HEK293T (cell line): ENCODE measurements around the gene CBL.
"Not testable (repeated sequence)": the region's sequence is repeated elsewhere in the genome, so short reads cannot be mapped to it uniquely, and the experiment has no call there.

Source experiments
- CTCF ChIA-PET: fragments of 350-600 bp; formaldehyde crosslinking; extraction: SDS; loops from one replicate; lab custom pipeline; 2021; ENCODE audit warnings: antibody characterized with exemption, inconsistent platforms; lab: Yijun Ruan, JAX
- POLR2A ChIA-PET: fragments of 350-600 bp; formaldehyde crosslinking; extraction: SDS; loops from one replicate; lab custom pipeline; 2020; ENCODE audit warnings: antibody characterized with exemption, inconsistent platforms; lab: Yijun Ruan, JAX
- DNase-seq: peaks from one replicate; pipeline ENCODE4 v3.0.0; 2012; ENCODE audit warnings: mixed read lengths; ENCODE audit errors: extremely low spot score
- ARNT ChIP-seq: fragments of 450-650 bp; IDR thresholded peaks from 2 replicates; pipeline ENCODE4 v1.6.1; 2017; ENCODE audit warnings: mild to moderate bottlenecking
- BHLHE40 ChIP-seq: fragments of 450-650 bp; IDR thresholded peaks from 2 replicates; pipeline ENCODE4 v1.6.1; 2016; ENCODE audit warnings: mild to moderate bottlenecking, moderate library complexity, borderline replicate concordance
- CTBP1 ChIP-seq: fragments of 450-650 bp; IDR thresholded peaks from 2 replicates; pipeline ENCODE4 v1.6.1; 2016; ENCODE audit warnings: borderline replicate concordance
- ELF4 ChIP-seq: fragments of 450-650 bp; IDR thresholded peaks from 2 replicates; pipeline ENCODE4 v1.6.1; 2017; ENCODE audit warnings: antibody characterized with exemption
- FOXA1 ChIP-seq: fragments of 450-650 bp; IDR thresholded peaks from 2 replicates; pipeline ENCODE4 v1.6.1; 2016; ENCODE audit warnings: mild to moderate bottlenecking
- FOXK2 ChIP-seq: fragments of 450-650 bp; IDR thresholded peaks from 2 replicates; pipeline ENCODE4 v1.6.1; 2016; ENCODE audit warnings: mild to moderate bottlenecking
- FOXM1 ChIP-seq: fragments of 450-650 bp; IDR thresholded peaks from 2 replicates; pipeline ENCODE4 v1.6.1; 2017; ENCODE audit warnings: mild to moderate bottlenecking, borderline replicate concordance
- HDGF ChIP-seq: fragments of 450-650 bp; IDR thresholded peaks from 2 replicates; pipeline ENCODE4 v1.6.1; 2017; ENCODE audit warnings: antibody characterized with exemption, borderline replicate concordance
- L3MBTL2 ChIP-seq: fragments of 450-650 bp; conservative IDR thresholded peaks from 2 replicates; pipeline ENCODE4 v1.6.1; 2016; ENCODE audit warnings: mild to moderate bottlenecking
- LEF1 ChIP-seq: fragments of 450-650 bp; IDR thresholded peaks from 2 replicates; pipeline ENCODE4 v1.6.1; 2017; ENCODE audit warnings: mild to moderate bottlenecking, borderline replicate concordance
- NFRKB ChIP-seq: fragments of 450-650 bp; IDR thresholded peaks from 2 replicates; pipeline ENCODE4 v1.6.1; 2016; ENCODE audit warnings: mild to moderate bottlenecking, moderate library complexity
- SP1 ChIP-seq: fragments of 450-650 bp; IDR thresholded peaks from 2 replicates; pipeline ENCODE4 v1.6.1; 2017
- SUZ12 ChIP-seq: fragments of 450-650 bp; IDR thresholded peaks from 2 replicates; pipeline ENCODE4 v1.6.1; 2016; ENCODE audit warnings: mild to moderate bottlenecking
- TARDBP ChIP-seq: fragments of 450-650 bp; IDR thresholded peaks from 2 replicates; pipeline ENCODE4 v1.6.1; 2016
- ZNF384 ChIP-seq: fragments of 450-650 bp; IDR thresholded peaks from 2 replicates; pipeline ENCODE4 v1.6.1; 2016
- TF ChIP-seq, protein P1 (sequence below): fragments of 450-650 bp; IDR thresholded peaks from 2 replicates; pipeline ENCODE4 v1.6.1; 2016

Gene CBL

DNA sequence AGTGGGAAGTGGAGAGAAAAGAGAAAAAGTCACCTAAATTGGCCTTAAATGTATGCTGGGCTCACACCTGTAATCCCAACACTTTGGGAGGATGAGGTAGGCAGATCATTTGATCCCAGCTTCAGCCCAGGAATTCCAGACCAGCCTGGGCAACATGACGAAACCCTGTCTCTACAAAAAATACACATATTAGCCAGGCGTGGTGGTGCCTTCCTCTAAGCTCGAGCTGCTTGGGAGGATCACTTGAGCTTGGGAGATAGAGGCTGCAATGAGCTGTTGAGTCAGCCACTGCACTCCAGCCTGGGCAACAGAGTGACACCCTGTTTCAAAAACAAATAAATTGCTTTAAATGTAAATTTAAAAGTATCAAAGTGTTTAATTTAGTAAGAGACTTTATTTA, 3.9 kb downstream of the CBL start:
- TF ChIP-seq FOXA1, result no peak
- TF ChIP-seq LEF1, result no peak
- no peak for TF ChIP-seq FOXM1
- no peak for TF ChIP-seq SUZ12
- TF ChIP-seq, protein P1, sequence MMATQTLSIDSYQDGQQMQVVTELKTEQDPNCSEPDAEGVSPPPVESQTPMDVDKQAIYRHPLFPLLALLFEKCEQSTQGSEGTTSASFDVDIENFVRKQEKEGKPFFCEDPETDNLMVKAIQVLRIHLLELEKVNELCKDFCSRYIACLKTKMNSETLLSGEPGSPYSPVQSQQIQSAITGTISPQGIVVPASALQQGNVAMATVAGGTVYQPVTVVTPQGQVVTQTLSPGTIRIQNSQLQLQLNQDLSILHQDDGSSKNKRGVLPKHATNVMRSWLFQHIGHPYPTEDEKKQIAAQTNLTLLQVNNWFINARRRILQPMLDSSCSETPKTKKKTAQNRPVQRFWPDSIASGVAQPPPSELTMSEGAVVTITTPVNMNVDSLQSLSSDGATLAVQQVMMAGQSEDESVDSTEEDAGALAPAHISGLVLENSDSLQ, result no peak
- TF ChIP-seq ARNT, result no peak
- TF ChIP-seq FOXK2, result no peak
- TF ChIP-seq CTBP1, result no peak
- TF ChIP-seq ELF4, result no peak
- no peak for TF ChIP-seq NFRKB
- no peak for TF ChIP-seq HDGF
- no peak for TF ChIP-seq BHLHE40
- no peak for TF ChIP-seq SP1
- TF ChIP-seq TARDBP, result no peak
- TF ChIP-seq L3MBTL2, result no peak
- no peak for TF ChIP-seq ZNF384
- POLR2A ChIA-PET, result interaction anchor here (0.6 to 1.5 kb wide), 2 partner anchors 41 to 154 kb away, joined by 3 to 4 read pairs; no protein-coding TSS in a partner anchor
- no peak for DNase-seq
- CTCF ChIA-PET, result interaction anchor here (0.6 kb wide), 1 partner anchor 112 kb away, joined by 4 read pairs; no protein-coding TSS in a partner anchor

DNA sequence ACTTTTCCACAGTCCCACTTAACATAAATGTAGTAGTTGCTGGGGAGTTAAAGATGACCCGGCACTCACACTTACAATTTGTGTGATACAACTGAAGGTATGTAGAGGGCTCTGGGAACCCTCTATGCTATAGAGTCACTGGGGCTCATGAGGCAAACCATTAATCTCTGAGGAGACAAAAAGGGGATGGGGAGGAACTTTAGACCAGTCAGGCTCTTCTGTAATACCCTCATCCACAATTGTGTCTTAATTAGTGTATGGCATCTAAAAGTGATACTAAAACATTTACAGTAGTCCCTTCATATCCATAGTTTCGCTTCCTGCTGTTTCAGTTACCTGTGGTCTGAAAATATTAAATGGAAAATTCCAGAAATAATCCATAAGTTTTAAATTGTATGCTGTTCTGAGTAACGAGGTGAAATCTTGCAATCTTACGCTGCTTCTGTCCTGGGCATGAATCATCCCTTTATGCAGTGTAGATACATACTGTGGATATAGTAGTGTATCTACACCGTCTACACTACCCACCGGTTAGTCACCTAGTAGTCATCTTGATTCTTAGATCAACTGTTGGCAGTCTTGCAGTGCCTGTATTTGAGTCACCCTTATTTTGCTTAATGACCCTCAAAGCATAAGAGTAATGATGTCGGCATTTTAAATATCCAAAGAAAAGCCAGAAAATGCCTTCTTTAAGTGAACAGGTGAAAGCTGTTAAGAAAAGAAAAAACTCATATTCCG, 12.2 kb downstream of the CBL start:
- CTCF ChIA-PET, result no interaction called here
- TF ChIP-seq CTBP1, result no peak
- no peak for TF ChIP-seq L3MBTL2
- no peak for TF ChIP-seq FOXK2
- TF ChIP-seq BHLHE40, result no peak
- no peak for TF ChIP-seq SUZ12
- TF ChIP-seq, protein P1, result no peak
- no peak for TF ChIP-seq HDGF
- no peak for TF ChIP-seq NFRKB
- TF ChIP-seq LEF1, result no peak
- TF ChIP-seq SP1, result no peak
- POLR2A ChIA-PET, result no interaction called here
- no peak for DNase-seq

DNA sequence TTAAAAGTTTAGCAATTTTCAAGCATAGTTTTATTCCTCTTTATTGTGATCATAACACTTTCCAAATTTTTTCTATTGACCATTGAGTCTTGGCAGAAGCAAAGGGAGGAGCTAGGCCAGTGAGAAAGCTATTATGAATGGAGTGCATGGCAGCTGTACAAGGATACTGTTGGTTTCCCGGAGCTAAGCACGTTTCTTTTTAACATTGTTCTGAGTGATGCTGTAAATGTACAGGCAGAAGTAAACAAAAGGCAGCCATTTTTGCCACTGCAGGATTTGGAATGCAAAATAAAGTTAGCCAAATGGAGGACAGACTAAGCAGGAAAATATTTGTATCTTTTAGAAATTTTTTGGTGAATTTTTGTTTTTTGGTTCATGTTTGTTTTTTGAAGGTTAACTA, 16.2 kb downstream of the CBL start:
- DNase-seq, result no peak
- TF ChIP-seq SUZ12 (no peak), FOXM1 (no peak), ELF4 (no peak), ARNT (no peak), FOXA1 (no peak), BHLHE40 (no peak), TARDBP (no peak)
- TF ChIP-seq, protein P1, result no peak
- CTCF ChIA-PET, result interaction anchor here (0.6 kb wide), 1 partner anchor 16 kb away, joined by 3 read pairs; the partner anchor contains the start of gene CBL
- POLR2A ChIA-PET, result interaction anchor here (0.6 kb wide), 1 partner anchor 53 kb away, joined by 3 read pairs; no protein-coding TSS in a partner anchor

DNA sequence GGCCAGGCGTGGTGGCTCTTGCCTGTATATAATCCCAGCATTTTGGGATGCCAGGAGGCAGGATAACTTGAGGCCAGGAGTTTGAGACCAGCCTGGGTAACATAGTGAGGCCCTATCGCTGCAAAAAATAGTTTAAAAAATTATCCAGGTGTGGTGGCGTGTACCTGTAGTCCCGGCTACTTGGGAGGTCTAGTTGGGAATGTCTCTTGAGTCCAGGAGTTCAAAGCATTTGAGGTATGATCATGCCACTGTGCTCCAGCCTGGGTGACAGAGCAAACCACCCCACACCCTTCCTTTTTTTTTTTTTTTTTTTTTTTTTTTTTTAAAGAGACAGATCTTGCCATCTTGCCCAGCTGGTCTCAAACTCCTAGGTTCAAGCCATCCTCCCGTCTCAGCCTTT, 16.8 kb downstream of the CBL start:
- TF ChIP-seq BHLHE40 (no peak), ELF4 (no peak), NFRKB (no peak), FOXA1 (no peak), SUZ12 (no peak), TARDBP (no peak), FOXM1 (no peak), SP1 (no peak), LEF1 (no peak), FOXK2 (no peak), ARNT (no peak), CTBP1 (no peak), ZNF384 (no peak), HDGF (no peak), L3MBTL2 (no peak)
- TF ChIP-seq, protein P1, result no peak
- DNase-seq, result no peak
- ChIA-PET POLR2A (interaction anchor here (0.6 kb wide), 1 partner anchor 54 kb away, joined by 3 read pairs; no protein-coding TSS in a partner anchor), CTCF (no interaction called here)

DNA sequence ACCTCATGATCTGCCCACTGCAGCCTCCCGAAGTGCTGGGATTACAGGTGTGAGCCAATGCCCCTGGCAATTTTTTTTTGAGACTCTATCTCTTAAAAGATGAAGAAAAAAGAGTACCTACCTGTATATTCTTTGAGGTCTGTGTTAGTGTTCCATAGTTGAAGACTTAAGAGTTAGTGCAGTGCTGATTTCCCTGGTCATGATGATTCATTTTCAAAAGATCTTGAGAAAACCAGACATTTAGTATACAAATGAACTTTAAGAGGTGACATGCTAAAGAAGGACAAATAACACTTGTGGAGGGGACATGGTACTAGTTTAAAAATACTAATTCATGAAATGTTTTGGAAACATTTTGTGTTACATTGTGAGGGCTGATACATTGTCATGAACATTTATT, 17.7 kb downstream of the CBL start:
- POLR2A ChIA-PET, result no interaction called here
- DNase-seq, result no peak
- CTCF ChIA-PET, result no interaction called here
- TF ChIP-seq ARNT (no peak), FOXA1 (no peak), HDGF (no peak), ELF4 (no peak), NFRKB (no peak), SUZ12 (no peak), TARDBP (no peak), FOXM1 (no peak), FOXK2 (no peak), SP1 (no peak), CTBP1 (no peak), BHLHE40 (no peak), L3MBTL2 (no peak), ZNF384 (no peak)
- TF ChIP-seq, protein P1, result no peak

DNA sequence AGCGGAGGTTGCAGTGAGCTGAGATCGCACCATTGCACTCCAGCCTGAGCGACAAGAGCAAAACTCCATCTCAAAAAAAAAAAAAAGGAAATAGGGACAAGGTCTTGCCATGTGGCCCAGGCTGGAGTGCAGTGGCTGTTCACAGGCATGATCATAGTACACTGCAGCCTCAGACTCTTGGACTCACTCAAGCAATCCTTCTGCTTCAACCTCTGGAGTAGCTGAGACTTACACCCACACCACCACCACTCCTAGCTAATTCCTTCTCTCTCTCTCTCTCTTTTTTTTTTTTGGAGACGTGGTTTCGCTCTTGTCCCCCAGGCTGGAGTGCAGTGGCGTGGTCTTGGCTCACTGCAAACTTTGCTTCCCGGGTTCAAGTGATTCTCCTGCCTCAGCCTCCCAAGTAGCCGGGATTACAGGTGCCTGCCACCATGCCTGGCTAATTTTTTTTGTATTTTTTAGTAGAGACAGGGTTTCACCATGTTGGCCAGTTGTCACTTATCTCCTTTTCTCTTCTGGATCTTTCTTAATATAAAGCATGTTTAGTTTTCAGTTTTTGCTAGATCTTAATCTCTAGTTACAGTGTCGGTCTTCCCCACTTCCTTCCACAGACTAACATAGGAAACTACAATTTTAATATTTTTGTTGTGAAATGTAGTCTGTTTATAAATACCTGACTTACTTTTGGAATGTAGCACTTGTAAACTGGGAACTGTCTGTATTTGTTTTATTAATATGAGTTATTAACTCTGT, 22.6 kb downstream of the CBL start:
- CTCF ChIA-PET, result interaction anchor here (0.6 kb wide), 1 partner anchor 401 kb away, joined by 3 read pairs; no protein-coding TSS in a partner anchor
- DNase-seq, POLR2A ChIA-PET: not testable (repeated sequence)
